Vagina (tissue), 2 donors: Measurements from ENCODE around the gene VTA1.

Source experiments
- POLR2A ChIP-seq, 2 donors: fragments of 450-650 bp; IDR thresholded peaks; one replicate each; pipeline ENCODE4 v1.6.1; 2017; ENCODE audit warnings: antibody characterized with exemption in 2 of 2, mild to moderate bottlenecking in 2 of 2, moderate library complexity in 2 of 2
- POLR2AphosphoS5 ChIP-seq, 2 donors: sonication (generic); formaldehyde crosslinking; IDR thresholded peaks; one replicate each; pipeline ENCODE4 v1.9.0; 2017; ENCODE audit warnings: antibody characterized with exemption in 2 of 2, mild to moderate bottlenecking in 2 of 2, low read depth in 1 of 2; ENCODE audit not compliant: insufficient read depth in 1 of 2
- TF ChIP-seq, protein P1 (sequence below), 3 experiments: fragments of 450-650 bp in 2 of 3; fragments of 200-600 bp in 1 of 3; sonication (generic) in 1 of 3; IDR thresholded peaks; one replicate each; pipeline ENCODE4 v1.5.1; 2017 to 2019; ENCODE audit warnings: antibody characterized with exemption in 3 of 3, mild to moderate bottlenecking in 2 of 3, moderate library complexity in 2 of 3

DNA sequence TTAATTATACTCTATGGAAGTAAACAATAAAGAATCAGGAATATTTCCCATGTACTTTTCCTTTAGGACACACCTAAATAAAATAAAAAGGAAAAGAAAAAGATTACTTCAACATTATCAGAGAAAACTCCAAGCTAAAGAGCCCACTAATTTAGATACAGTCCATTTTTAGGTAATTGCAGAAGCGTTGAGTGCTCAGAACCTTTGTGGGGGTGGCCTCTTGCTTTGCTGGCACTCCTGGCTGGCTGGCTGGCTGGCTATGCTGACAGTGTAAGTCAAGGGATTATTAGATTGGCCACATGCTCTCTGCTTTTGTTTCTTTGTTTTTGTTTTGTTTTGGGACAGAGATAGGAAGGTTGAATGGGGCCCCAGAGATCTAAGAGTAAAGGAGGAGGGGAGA is 14.4 kb upstream of the VTA1 start, which contains the start of gene GJE1:
- TF ChIP-seq POLR2A (IDR thresholded peaks at IDR 0.05) (no peak), POLR2AphosphoS5 (IDR thresholded peaks at IDR 0.05; ENCODE audit: insufficient read depth in 1 of 2, low read depth in 1 of 2) (no peak)
- TF ChIP-seq, protein P1, sequence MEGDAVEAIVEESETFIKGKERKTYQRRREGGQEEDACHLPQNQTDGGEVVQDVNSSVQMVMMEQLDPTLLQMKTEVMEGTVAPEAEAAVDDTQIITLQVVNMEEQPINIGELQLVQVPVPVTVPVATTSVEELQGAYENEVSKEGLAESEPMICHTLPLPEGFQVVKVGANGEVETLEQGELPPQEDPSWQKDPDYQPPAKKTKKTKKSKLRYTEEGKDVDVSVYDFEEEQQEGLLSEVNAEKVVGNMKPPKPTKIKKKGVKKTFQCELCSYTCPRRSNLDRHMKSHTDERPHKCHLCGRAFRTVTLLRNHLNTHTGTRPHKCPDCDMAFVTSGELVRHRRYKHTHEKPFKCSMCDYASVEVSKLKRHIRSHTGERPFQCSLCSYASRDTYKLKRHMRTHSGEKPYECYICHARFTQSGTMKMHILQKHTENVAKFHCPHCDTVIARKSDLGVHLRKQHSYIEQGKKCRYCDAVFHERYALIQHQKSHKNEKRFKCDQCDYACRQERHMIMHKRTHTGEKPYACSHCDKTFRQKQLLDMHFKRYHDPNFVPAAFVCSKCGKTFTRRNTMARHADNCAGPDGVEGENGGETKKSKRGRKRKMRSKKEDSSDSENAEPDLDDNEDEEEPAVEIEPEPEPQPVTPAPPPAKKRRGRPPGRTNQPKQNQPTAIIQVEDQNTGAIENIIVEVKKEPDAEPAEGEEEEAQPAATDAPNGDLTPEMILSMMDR (IDR thresholded peaks at IDR 0.05), result no peak
